ENCODE results near the gene SLC30A2. TPM values are rescaled to one million over a fixed set of nuclear protein-coding genes. Genes with fewer than 3 reads are reported as not detected.

SLC30A2 gene
- total and polyA plus RNA-seq, 2 experiments from 2014 or later, result 0.07 TPM; not detected in 1

GRCh38 chr1:26066857-26067256 is 20.9 kb upstream of the SLC30A2 start (continued):
- TF ChIP-seq ZNF462 (CRISPR knock-in tag; IDR thresholded peaks at IDR 0.05), result no peak
- TF ChIP-seq ZNF114 (CRISPR knock-in tag; IDR thresholded peaks at IDR 0.05), result no peak
- TF ChIP-seq CTCF (conservative IDR thresholded peaks at IDR 0.05; ENCODE audit: low read depth in 2 of 2), result no peak
- no peak for TF ChIP-seq CREB1 (CRISPR knock-in tag; IDR thresholded peaks at IDR 0.05; ENCODE audit: low read depth)
- TF ChIP-seq ZNF331 (CRISPR knock-in tag; IDR thresholded peaks at IDR 0.05; ENCODE audit: low read depth), result no peak
- no peak for TF ChIP-seq EZH2phosphoT487 (IDR thresholded peaks at IDR 0.05; ENCODE audit: unreplicated experiment)
- no peak for TF ChIP-seq EZH2 (IDR thresholded peaks at IDR 0.05; ENCODE audit: low read depth, unreplicated experiment)
- TF ChIP-seq POLR2AphosphoS5 (IDR thresholded peaks at IDR 0.05; ENCODE audit: low read depth), result no peak

- DNase-seq (ENCODE audit: low spot score) (no peak), ATAC-seq (no peak)
- Mint-ChIP-seq H3K27ac (no peak overlapping the region), H3K9me3 (no peaks in the 10 kb centered on the region), H3K27me3 (ENCODE audit: insufficient read depth, low read depth, poor library complexity) (peaks cover 13% of the 10 kb centered on the region), H3K36me3 (ENCODE audit: low read depth) (no peaks in the 10 kb centered on the region), H3K4me3 (no peak overlapping the region), H3K4me1 (peaks cover 6% of the 10 kb centered on the region)
- no peak overlapping the region for H3K27ac ChIP-seq (ENCODE audit: low read depth)
- no peaks in the 10 kb centered on the region for H3K36me3 ChIP-seq (ENCODE audit: insufficient read depth)
- H3K9me2 ChIP-seq (ENCODE audit: insufficient read depth), result no peaks in the 10 kb centered on the region
- H3K4me2 ChIP-seq, result no peak overlapping the region
- no peaks in the 10 kb centered on the region for H3F3A ChIP-seq (replicated peaks; ENCODE audit: low read depth)
- H3K4me1 ChIP-seq (ENCODE audit: insufficient read depth), result no peaks in the 10 kb centered on the region
- no peak overlapping the region for H3K4me3 ChIP-seq
- H3K27me3 ChIP-seq (ENCODE audit: insufficient read depth), result no peaks in the 10 kb centered on the region
- H4K20me1 ChIP-seq (replicated peaks; ENCODE audit: insufficient read depth), result no peaks in the 10 kb centered on the region
- TF ChIP-seq STAT1 (IDR thresholded peaks at IDR 0.05; ENCODE audit: unreplicated experiment), result no peak
- TF ChIP-seq ZNF331 (CRISPR knock-in tag; IDR thresholded peaks at IDR 0.05; ENCODE audit: low read depth), result no peak
- TF ChIP-seq EZH2phosphoT487 (IDR thresholded peaks at IDR 0.05; ENCODE audit: unreplicated experiment), result no peak
- no peak for TF ChIP-seq CTCF (conservative IDR thresholded peaks at IDR 0.05; ENCODE audit: low read depth in 2 of 2)
- TF ChIP-seq JUNB (IDR thresholded peaks at IDR 0.05; ENCODE audit: unreplicated experiment), result no peak
- no peak overlapping the region for H2AFZ ChIP-seq
- H3K79me2 ChIP-seq (replicated peaks; ENCODE audit: insufficient read depth), result no peaks in the 10 kb centered on the region
These were observed 20.2 kb upstream of the SLC30A2 start for GRCh38 chr1:26066160-26066559.
